ENCODE measurements around the gene SLC19A2. TPM values are rescaled to one million over a fixed set of nuclear protein-coding genes. Genes with fewer than 3 reads are reported as not detected.
A peak's percentile ranks its signal among the peaks of the same experiment; 100 is the strongest.
"Not testable (repeated sequence)": the region's sequence is repeated elsewhere in the genome, so short reads cannot be mapped to it uniquely, and the experiment has no call there.

The SLC19A2 gene
- polyA plus RNA-seq, 5 donors, result 12.6 to 18.0 (median 14.1) TPM

GRCh38 chr1:169510060-169510459 lies 24.3 kb upstream of the SLC19A2 start:
- no peak for DNase-seq

- no peak for DNase-seq
Measured at GRCh38 chr1:169509354-169509753, 23.6 kb upstream of the SLC19A2 start.

GRCh38 chr1:169508432-169509338 lies 22.9 kb upstream of the SLC19A2 start:
- DNase-seq, result no peak

GRCh38 chr1:169507413-169507812 lies 21.7 kb upstream of the SLC19A2 start:
- no peak for DNase-seq

- DNase-seq, result not testable (repeated sequence)
Measured at GRCh38 chr1:169503601-169504000, 17.9 kb upstream of the SLC19A2 start.

GRCh38 chr1:169499807-169500206 lies 14.1 kb upstream of the SLC19A2 start:
- DNase-seq, result no peak

GRCh38 chr1:169497317-169497716 lies 11.6 kb upstream of the SLC19A2 start:
- no peak for DNase-seq

GRCh38 chr1:169495916-169496315 lies 10.2 kb upstream of the SLC19A2 start:
- no peak for DNase-seq

- no peak for DNase-seq
Measured at GRCh38 chr1:169495046-169495775, 9.5 kb upstream of the SLC19A2 start.

GRCh38 chr1:169494343-169494742 lies 8.6 kb upstream of the SLC19A2 start:
- DNase-seq, result no peak

GRCh38 chr1:169493251-169493650 lies 7.5 kb upstream of the SLC19A2 start:
- DNase-seq, result no peak

GRCh38 chr1:169491845-169492281 lies 6.1 kb upstream of the SLC19A2 start:
- no peak for DNase-seq

GRCh38 chr1:169488157-169488556 lies 2.4 kb upstream of the SLC19A2 start:
- DNase-seq, result no peak

GRCh38 chr1:169487561-169487960 lies 1.8 kb upstream of the SLC19A2 start:
- DNase-seq, result no peak

- DNase-seq, result no peak
Measured at GRCh38 chr1:169487133-169487532, 1.4 kb upstream of the SLC19A2 start.

- no peak for DNase-seq
Measured at GRCh38 chr1:169486281-169487051, 722 bp upstream of the SLC19A2 start.

- DNase-seq, result peak; percentile 60 to 64
Measured at GRCh38 chr1:169484683-169485430, 887 bp downstream of the SLC19A2 start.

- no peak for DNase-seq
Measured at GRCh38 chr1:169484101-169484500, 1.6 kb downstream of the SLC19A2 start.

GRCh38 chr1:169483500-169483966 lies 2.2 kb downstream of the SLC19A2 start:
- peak; percentile 34 to 40 for DNase-seq

GRCh38 chr1:169479363-169480066 lies 6.2 kb downstream of the SLC19A2 start:
- DNase-seq, result no peak
